Amniotic epithelial cell (primary cell): ENCODE data around the gene BBS1.
"Not testable (repeated sequence)": the region's sequence is repeated elsewhere in the genome, so short reads cannot be mapped to it uniquely, and the experiment has no call there.

ENCODE experiments used
- DNase-seq: peaks from one replicate; pipeline ENCODE4 v3.0.0-alpha.2; 2010; ENCODE audit warnings: low read depth

The BBS1 gene

DNA sequence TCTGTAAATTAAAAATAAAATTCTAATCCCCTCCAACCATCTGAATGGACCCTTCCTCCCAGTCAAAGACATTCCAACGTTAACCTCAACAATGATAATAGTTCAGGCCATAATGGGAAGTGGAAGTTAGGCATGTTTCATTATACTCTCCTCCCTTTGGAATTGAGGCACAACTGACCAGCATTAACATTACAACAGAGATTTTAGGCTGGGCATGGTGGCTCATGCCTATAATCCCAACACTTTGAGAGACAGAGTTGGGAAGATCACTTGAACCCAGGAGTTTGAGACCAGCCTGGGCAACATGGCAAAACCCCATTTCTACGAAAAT, 60.4 kb downstream of the BBS1 start:
- no peak for DNase-seq

- peak; percentile 75 for DNase-seq
Observed at GRCh38 chr11:66579017-66579606, 68.7 kb downstream of the BBS1 start.

GRCh38 chr11:66580803-66581202, 70.4 kb downstream of the BBS1 start:
- no peak for DNase-seq

DNA sequence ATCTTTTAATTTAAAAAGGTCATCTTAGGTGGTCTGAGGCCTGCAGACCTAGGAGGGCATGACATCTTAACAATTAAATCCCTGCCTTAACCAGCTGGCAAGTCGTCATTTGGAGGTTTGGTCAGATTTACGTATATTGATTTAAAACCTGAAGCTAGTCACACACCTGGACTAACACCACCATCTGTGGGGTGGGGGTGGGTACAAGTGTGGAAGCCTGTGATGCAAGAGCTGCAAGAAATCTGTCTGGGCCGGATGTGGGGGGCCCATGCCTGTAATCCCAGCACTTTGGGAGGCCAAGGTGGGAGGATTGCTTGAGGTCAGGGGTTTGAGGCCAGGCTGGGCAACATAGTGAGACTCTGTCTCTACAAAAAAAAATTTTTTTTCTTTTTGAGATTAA, 70.8 kb downstream of the BBS1 start:
- DNase-seq: no peak

GRCh38 chr11:66582565-66583147, 72.2 kb downstream of the BBS1 start:
- DNase-seq: not testable (repeated sequence)
